Cortex of kidney (tissue), 1 donor: ENCODE data around the gene ANP32E.

ENCODE experiments used
- DNase-seq: peaks from one replicate; lab custom pipeline; 2025; lab: John Stamatoyannopoulos, UW

Gene ANP32E

GRCh38 chr1:150168960-150169601 is 66.8 kb downstream of the ANP32E start:
- DNase-seq: no peak
